Right lung (tissue), 5 donors: ENCODE data around the gene AUNIP. TPM values are rescaled to one million over a fixed set of nuclear protein-coding genes. Genes with fewer than 3 reads are reported as not detected.
A peak's percentile ranks its signal among the peaks of the same experiment; 100 is the strongest.

ENCODE experiments used
- DNase-seq, 2 donors: peaks; one replicate each; pipeline ENCODE4 v3.0.0-alpha.2; 2013
- polyA plus RNA-seq, 5 donors: library from polyadenylated mRNA; unstranded; fragments of 120-200 nt; gene quantifications; one replicate each; pipeline versions ENCODE4 v1.2.1 to v1.2.3, GENCODE V29; 2013; ENCODE audit warnings: inconsistent platforms in 1 of 5, low replicate concordance in 1 of 5; ENCODE audit not compliant: insufficient read length in 5 of 5, insufficient read depth in 1 of 5

AUNIP gene
- polyA plus RNA-seq, 5 donors: 1.9 to 3.3 (median 2.4) TPM

DNA sequence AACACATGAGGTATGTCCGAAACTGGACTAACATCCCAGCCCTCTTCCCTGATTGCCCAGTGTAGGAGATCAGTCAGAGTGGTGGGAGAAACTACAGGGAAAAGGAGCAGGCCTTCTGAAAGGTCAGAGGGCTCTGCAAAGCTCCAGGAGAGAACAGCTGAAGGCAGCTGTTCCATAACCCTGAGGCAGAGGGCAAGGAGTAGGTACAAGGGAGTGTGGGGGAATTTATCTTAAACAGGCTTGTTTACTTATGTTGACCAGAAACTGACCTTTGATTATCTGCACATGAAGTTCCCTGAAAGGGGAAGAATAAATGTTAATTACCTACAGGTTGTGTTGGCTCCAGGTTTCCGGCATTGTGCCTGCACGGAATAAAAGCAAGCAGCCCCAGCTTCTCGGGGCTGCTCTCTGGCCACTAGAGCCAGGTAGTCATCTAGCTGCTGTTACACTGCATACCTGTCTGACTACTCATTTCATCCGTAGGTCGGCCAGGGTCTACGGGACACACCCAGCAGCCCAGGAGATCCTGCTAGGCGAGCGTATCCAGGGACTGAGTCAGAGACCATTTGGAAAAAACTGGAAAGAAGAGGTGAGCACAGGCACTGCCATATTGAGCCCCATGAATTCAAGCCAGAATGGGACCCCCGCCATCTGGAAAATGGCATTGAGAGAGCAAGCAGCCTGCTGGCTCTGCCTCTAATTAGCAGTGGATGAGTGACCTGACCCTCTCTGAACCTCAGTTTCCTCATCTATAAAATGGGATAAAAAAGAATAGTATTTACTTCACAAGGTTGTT lies 31.2 kb upstream of the AUNIP start:
- DNase-seq: no peak

DNA sequence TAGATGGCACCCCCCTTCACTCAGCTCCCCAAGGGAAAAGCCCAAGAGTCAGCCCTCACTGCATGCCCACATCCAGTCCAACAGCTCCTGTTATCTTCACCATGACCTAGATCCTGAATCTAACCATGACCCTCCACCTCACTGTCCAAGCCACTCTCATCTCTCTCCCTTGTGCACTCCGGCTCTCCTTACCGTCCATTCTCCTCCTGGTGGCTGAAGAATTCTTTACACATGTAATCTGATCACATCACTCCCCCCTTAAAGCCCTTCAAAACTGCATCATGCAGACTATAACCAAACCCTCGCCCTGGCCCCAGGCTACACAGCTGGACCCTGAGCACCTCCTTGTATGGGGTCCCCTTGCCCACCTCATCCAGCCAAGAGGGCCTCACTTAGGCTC lies 30.2 kb upstream of the AUNIP start:
- DNase-seq: no peak

DNA sequence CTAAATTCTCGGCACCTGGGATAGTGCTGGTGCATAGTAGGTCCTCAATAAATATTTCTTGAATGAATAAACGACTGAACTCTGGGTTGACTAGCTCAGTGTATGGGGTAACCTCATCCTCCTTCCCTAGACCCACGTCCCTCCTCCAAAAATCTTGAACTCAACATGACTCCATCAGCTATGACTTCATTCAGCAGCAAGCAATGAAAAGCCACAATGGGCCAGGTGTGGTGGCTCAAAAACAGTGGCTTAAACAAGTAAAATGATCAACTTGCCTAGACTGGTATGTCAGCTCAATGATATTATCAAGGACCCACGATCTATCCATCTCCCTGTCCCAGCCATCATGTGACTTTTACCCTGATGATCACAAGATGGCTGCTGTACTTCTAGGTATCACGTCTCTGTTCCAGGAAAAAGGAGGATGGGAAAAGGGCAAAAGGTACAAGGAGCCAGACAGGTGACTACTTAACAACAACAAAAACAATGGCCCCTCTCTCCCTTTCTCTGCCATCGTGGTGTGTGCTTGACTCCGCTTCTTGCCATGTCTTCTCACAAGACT lies 29.2 kb upstream of the AUNIP start:
- no peak for DNase-seq

DNA sequence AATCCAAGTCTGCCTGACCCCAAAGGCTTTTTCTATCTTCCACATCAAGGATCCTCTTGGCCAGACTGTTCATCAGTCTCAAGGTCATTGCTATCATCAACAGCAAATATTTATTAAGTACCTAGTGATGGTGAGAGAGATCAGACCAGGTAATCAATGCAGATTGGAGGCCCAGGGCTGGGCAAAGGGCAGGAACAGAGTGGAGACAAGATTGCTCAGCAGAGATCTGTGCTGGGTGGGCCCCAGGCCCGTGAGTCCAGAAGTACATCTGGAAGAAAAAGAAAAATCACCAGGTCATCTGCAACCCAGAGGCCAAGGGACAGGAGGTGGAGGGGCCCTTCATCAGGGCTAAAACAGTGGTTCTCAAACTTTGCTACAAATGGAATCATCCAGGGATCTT lies 26.3 kb upstream of the AUNIP start:
- DNase-seq: no peak

DNA sequence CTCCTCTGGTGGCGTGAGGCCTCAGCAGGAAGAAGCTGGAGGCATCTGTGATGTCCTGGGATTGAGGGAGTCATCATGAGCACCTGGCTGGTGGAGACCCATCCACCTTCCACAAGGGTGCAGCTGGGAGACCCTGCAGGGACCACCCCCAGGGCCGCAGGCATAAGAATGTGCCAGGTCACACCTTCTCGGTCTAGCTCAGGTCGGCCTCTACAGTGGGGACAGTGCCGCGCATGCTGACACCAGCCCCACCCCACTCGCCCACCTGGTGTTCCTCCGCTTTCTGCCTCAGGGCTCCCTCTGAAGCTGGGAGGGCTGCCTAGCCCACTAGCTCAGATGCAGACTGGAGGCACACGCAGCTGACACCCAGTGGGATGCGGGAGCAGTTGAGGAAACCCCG lies 22.0 kb upstream of the AUNIP start:
- DNase-seq: no peak

DNA sequence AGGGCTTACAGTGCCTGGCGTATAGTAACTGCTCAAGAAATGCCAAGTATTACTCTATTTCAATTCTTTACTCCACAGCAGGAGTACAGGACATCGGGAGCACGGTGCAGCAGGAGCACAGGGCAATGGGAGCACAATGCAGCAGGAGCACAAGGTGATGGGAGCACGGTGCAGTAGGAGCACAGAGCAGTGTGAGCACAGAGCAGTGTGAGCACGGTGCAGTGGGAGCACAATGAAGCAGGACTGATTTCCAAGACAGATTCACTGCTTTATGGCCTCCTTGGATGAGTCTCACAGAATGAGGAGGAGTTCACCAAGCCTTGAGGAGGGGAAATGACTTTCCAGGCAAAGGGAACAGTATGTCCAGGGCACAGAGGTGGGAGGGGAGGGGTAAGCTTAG lies 21.3 kb upstream of the AUNIP start:
- no peak for DNase-seq

DNA sequence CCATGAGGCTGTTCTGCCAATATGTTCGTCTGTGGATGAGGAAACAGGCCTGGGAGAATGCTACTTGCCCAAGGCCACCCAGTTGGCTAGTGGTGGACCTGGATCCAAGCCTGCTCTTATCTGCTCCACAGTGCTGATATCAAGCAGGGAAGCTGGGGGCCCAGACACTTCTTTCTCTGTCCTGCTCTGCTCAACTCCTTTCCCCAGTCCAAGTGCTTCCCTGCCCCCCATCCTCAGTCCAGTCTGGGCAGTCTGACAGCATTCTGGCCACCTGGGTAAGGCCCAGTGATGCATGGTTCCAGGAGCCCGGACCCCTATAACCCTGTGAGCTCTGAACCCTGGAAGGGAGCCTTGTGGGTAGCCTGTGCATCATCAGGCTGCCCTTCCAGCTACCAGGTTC lies 20.4 kb upstream of the AUNIP start:
- no peak for DNase-seq

DNA sequence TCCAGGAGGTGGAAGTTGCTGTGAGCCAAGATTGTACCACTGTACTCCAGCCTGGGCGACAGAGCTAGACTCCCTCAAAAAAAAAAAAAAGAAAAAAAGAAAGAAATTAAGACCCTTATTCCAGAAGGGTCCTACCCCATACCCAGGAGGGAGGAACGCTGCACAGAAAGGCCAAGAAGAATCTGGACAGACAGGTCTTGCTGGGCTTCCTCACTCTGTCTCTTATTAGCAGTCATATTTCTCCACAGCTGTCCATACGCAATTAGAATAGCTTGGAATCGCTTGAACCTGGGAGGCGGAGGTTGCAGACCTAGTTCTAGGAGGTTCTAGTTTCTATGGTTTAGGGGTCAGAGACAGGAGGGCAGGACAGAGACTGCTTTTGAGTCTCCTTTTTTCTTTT lies 19.4 kb upstream of the AUNIP start:
- no peak for DNase-seq

DNA sequence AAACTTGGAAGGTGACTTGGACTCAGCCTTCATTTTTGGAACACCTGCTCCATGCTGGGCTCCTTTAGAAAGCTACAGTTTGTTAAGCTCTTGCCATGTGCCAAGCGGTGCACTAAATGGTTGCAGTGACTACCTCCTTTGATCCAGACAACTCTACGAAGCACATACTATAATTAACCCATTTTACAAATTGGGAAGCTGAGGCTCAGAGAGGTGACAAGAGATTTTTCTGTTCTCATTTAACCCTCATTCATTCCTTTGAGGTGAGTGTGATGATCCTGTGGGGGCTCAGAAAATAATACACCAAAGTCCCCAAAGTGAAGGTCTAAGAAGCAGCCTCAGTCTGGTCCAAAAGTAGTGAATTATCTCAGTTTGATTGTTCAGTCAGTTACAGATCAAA lies 17.9 kb upstream of the AUNIP start:
- DNase-seq: no peak

DNA sequence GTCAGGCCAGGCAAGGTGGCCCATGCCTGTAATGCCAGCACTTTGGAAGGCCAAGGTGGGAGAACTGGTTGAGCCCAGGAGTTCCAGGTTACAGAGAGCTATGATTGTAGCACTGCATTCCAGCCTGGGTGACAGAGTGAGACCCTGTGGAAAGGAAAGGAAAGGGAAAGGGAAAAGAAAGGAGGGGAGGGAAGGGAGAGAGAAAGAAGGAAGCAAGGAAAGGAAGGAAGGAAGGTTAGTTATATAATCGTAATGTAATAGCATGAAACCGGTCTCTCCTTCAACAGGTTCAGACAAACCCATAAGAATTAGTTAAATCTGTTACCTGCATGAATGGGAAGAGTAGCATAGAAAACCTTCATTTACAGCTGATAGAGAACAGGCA lies 17.4 kb upstream of the AUNIP start:
- no peak for DNase-seq

DNA sequence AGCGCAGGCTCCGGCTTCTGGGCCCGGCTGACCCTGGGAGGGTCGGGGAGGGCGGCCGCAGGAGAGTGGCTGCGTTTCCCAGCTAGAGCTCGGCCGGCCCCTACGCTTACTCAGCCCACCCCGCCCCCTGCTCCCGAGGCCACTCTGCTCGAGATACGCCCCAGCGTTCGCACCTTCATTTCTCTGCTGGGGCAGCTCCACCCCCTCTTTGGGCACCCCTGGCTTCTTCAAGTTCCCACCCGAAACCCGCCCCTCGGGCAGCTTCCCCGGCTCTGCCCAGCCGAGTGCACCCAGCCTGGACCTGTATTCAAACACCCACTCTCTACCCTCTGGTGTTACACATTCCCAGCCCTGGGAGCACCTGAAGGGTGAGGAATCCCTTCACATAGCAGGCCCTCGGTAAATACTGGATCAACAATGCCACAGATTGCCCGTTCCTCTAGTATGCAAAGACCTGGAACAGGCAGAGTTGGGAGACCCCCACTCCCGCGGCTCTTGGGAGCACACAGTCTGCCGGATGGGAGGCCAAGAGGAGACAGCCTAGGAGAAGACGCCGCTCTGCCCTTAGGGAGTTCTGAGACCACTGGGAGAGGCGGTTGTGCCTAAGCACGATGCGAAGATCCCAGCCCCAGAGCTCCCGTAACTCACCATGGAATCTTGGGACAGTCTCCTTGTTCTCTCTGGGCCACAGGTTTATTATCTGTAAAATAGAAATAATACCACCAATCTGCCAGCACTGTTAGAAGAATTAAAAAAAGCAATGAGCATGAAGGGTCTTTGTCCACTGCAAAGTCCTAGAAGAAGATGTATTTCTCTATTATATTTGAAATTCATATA lies 16.8 kb upstream of the AUNIP start:
- no peak for DNase-seq

DNA sequence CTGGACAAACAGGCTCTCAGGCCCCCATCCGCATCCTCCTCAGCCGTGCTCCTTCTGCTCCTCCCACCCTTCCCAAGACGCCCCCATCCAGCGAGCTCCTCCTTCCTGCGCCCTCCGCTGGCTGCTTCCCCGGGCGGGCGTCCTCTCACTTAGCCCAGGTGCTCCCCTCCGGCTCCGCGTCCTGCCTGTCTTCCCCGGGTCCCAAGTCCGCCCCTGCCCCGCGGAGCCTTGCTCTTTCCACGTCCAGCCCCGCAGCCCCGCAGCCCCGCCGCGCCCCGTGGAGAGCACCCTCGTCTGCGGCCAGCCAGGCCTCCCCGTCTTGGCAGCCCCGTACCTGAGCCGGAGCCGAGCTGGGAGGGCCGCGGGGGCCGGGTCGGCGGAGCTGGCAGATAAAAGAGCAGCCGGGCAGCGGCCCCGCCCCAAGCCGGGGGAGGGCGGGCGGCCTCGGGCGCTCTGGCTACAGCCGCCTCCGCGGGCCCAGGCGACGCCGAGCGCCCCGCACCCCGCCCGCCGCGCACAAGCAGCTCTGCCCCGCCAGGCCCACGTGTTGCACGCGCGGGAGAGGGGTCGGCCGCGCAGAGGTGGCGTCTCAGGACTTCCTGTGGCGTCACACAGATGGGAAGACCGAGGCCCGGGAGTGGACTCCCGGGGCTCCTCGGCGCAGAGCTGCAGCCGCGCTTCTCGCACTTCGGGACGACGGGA lies 16.0 kb upstream of the AUNIP start, which contains the start of gene PAQR7:
TSS of gene PAQR7 (minus strand) at position 555 of the 702 bp plus-strand sequence. CDS start 11,869 bp downstream, outside the sequence.
- peak; percentile 79 to 82 for DNase-seq

DNA sequence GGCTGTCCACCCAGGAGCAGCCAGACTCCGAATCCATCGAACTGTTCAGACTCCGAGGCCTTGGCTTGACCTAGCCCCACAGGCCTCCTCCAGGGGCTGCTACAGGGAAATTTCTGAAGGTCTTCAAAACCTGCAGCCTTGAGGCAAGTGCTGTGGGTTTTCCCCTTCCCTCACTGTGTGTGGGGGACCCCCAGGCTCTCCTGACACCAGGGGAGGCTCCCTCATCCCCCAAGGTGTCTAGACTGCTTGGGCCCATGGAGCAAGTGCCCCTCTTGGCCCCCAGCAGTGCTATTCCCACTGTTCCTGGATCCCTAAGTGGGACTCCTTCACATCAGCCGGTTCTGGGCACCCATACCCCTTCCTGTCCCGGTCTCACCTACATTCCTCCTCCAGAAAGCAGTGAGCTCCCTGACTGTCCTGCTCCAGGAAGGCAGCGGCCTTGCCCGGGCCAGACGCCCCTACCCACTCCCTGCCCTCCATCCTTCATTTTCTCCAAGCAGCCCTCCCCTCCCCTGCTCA lies 15.4 kb upstream of the AUNIP start:
- DNase-seq: no peak

DNA sequence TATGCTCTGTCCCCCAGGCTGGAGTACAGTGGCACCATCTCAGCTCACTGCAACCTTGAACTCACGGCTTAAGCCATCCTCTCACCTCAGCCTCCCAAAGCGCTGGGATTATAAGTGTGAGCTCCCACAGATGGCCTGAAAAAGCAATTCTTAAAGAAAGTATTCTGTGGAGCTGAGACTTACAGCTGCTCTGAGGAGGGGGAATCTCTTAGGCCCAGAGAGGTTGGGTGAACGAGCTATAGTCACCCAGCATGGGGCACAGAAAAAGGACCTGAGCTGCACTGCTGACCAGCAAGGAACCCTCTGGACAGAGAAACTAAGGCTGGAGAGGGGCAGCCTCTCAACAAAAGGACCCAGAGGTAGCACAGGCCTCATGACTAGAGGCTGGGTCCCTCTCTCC lies 15.0 kb upstream of the AUNIP start:
- DNase-seq: no peak

DNA sequence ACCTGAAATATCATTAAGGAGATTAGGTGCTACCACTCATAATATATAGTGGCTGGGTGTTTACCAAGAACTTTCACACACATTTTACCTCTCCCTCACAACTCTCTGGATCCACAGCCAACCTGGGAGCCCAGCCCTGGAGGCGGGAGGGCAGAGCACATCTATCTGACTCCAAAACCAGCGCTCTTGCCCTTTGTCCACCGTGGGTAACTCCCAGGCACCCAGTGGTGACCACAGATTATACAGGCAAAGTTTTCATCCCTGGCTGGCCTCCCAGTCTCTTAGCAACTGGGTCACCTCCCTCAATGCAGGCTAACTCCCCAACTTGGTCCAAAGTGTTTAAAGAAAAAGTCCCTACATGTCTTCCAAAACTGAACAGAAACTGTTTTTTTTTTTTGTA lies 13.9 kb upstream of the AUNIP start:
- DNase-seq: no peak

DNA sequence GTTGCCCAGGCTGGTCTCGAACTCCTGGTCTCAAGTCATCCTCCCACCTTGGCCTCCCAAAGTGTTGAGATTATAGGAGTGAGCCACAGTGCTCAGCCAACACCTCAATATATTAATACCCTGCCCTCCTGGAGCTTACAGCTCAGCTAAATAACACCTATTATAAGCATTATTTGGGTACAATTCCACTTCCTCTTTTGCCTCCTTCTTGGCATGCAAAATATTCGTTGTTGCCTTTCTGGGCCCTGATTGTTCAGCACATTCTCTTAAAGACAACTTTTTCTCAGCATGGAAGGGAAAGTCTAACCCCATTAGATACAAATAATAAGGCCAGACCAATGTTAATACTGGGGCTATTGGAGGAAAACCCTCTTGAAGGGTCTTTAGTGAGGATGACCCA lies 13.5 kb upstream of the AUNIP start:
- no peak for DNase-seq

DNA sequence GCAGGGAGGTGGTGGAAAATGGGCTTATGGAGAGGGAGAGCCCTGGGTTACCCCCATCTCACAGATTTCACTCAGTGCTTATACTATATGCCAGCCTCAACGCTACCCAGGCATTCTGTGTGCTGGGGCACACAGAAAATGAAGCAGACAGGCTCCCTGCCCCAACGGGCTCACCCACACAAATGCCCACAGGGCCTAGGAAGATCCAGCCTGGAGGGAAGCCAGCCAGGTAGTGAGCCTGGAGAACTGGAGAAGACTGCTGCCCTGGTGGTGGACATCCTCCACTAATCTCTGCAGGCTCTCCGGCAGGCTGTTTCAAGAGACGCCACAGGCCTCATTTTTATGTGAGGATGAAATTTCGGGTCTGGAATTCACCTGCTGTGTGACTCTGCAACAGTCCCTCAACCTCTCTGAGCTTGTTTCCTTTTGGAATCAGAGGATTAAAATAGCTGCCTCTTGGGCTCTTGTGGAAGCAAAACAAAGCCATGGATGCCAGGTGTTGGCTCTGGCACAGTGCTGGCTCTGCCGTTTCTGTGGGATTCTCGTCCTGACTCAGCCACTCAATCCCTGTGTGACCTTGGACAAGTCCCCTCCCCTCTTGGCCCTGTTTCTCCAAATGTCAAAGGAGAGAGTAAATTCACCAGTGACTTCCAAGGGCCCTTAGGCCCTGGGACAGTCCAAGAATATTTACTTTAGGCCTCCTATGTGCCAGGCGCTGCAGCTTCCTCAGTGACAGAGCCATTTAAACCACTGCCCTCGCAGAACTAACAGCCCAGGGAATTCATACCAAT lies 12.6 kb upstream of the AUNIP start:
- no peak for DNase-seq

DNA sequence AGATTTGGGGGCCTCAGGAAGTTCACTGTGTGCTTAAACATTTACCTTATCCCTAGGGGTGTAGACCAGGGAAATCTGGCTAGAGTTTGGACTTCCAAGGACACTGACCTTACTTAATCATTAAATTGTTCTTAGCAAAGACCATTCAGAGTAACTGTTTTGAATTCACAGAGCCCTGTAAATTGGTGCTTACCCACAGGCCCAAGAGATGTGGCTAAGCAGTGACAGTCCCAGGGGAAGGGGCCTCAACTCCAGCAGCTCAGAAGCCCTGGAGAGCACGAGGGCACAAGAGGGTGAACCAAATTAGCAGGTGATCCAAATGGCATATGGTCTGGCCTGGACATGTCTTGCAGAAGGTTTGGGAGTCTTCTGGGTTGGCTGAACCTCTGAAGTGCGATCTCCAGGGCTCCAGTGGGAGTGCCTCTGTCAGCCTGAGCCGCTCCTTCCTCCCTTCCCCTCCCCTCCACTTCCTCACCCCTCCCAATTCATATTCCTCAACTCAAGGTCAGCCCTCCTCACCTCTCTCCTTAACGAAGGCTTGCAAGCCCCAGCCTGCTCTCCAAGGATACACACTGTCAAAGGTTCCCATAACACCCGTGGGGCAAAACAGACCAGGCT lies 11.9 kb upstream of the AUNIP start:
- no peak for DNase-seq

DNA sequence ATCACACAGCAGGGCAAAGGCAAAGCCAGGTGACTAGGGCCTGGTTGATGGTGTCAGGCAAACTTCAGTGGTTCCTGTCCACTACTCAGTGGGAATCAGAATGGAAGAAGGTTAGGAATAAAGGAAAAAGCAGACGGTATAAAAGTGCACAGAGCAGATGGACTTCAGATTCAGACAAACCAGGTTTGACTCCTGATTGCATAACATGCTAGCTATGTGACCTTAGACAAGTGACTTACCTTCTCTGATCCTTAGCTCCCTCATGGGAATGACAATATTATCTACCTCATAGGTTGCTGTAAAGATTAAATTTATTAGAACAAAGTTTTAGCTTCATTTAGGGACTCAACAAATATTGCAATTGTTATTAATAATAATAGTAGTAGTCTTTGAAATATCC lies 11.4 kb upstream of the AUNIP start:
- DNase-seq: no peak

DNA sequence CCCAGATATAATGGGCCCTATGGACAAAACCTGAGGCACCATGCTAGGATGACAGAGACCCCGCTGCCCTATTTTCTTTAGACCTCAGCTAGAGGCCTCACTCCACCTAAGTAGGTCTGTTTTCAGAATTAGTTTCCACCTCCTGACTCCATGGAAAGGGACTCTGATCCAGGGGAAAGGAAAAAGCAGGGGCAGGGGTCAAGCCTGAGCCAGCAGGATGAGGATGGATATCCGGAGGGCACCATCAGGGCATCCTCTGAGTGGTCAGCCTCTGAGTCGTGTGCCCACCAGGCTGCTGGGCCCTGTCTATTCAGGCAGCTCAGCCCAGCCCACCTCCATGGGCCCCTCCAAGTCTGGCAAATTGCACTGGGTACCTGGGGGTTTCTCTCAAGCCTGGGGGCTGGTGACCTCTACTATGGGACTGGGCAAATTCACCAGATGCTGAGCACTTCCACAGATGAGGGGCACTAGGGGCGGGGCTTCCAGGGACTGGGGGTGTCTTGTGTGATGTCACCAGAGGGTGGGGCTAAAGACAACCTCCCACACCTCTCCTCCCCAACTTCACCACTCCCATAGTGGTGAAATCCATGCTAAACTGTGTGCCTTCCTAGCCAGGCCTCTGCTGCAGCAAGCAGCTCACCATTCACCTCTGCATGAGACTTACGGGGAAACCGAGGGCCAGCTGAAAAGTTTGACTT lies 10.8 kb upstream of the AUNIP start:
- no peak for DNase-seq
